Raji (cell line): ENCODE results near the gene ACSF3.

Experiments
- POLR2A ChIP-seq: IDR thresholded peaks from 2 replicates; pipeline ENCODE4 v1.6.1; 2011; ENCODE audit warnings: low read depth, low read length, control low read depth; ENCODE audit not compliant: insufficient read depth

ACSF3 gene

DNA sequence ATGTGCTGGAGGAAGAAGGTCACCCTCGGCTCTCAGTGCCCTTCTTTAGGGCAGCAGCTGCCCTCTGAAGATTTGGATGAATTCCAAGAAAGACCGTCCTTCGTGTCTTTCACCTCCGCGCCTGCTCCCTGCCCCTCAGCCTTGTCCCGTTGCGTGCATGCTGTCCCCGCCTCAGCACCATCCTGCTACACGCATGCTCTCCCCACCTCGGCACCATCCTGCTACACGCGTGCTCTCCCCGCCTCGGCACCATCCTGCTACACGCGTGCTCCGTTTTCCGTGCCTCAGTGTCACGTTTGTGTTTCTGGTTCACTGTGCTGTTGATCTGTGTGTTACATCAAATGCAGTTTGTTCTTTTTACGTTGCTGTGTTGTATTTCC is 13.5 kb downstream of the ACSF3 start:
- no peak for TF ChIP-seq POLR2A

DNA sequence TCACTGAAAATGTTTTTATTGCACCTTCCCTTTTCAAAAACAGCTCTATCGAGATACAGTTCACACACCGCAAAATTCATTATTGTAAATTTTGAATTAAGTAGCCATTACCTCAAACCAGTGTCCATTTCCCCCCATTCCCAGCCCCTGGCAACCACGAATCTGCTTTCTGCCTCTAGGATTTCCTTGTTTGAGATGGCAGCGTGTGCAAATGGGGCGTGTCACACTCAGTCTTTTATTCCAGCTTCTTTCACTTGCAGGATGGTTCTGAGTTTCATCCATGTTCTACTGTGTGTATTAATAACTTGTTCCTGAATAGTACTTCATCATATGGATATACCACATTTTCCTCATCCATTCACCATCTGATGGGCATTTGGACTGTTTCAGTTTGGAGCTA is 14.8 kb downstream of the ACSF3 start:
- no peak for TF ChIP-seq POLR2A

DNA sequence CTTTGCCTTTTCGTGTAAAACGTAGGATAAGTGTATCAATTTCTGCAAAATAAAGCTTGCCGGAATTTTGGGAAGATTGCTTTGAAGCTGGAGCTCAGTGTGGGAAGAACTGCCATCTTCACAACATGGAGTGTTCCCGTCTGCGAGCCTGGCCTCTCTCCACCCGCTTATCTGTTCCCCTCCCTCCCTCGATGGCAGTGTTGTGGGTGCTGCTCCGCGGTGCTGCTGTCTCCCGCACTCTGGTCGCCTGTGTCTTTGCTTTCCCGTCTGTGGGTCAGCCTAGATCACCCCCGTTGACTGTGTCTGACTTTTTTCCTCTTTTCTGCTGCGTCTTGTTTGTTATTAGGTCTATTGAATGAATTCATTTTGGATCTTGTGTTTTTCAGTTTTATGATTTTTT is 17.0 kb downstream of the ACSF3 start:
- TF ChIP-seq POLR2A, result no peak

DNA sequence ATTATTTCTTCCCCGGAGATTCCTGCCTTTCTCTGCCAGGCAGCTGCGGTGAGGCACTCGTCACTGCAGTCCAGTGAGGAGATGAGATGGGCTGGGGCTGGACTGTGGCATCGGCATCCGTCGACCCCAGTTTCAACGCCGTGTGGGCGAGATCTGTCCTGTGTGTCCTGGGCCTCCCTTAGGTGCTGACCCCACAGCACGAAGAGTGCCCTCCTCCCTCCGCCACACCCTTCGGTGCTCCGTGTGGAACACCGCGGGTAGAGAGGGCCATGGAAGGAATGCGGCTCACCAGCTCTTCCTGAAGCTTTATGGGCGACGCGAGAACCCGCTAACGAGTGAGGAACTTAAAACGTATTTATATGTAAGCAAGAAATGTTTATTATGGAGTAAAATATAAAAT is 17.6 kb downstream of the ACSF3 start:
- TF ChIP-seq POLR2A, result no peak

DNA sequence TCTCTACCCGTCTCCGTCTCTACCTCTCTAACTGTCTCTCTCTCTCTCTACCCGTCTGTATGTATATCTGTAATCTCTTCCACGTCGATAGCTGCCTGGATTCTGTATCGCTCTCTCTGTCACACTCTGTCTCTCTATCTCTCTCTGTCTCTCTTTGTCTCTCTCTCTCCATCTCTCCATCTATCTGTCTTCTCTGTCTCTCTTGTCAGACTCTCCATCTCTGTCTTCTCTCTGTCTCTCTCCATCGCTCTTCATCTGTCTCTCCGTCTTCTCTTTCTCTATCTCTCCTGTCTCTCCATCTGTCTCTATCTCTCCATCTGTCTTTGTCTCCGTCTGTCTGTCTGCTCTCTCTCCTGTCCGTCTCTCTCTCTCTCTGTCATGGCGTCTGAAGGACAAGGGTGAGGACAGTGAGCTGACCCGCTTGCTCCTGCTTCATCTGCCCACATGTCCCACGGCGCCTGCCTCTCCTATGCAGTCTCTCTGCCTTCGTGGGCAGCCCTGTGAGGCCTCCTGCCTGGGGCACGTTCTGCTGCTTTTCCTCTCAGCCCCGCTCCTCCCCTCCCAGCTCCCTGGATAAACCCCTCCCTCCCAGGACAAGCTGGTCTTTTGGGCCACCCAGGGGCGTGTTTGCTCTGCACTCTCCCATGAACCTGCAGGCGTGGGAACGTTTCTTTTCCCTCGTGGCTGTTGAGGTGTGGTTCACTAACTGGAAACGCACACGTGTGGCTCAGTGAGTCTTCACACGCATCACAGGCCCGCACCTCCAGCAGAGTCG is 18.9 kb downstream of the ACSF3 start:
- TF ChIP-seq POLR2A, result no peak

DNA sequence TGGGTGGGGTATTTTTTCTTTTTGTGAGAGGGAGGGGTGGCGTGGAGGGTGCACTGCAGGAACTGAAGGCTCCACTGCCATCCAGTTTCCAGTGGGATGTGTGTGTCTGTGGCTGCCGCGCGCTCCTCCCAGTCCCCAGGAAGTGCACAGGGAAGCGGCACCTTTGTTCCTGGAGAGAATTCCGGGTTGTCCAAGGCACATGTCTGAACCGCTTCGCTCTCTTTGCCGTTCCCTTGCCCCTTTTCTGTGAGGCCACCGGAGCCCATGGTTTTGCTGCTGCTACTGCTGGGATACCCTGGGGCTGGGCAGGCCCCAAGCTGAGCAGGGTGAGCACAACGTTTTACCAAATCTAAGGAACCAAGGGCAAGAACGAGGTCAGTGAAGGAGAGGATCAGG is 19.5 kb downstream of the ACSF3 start:
- TF ChIP-seq POLR2A, result no peak

DNA sequence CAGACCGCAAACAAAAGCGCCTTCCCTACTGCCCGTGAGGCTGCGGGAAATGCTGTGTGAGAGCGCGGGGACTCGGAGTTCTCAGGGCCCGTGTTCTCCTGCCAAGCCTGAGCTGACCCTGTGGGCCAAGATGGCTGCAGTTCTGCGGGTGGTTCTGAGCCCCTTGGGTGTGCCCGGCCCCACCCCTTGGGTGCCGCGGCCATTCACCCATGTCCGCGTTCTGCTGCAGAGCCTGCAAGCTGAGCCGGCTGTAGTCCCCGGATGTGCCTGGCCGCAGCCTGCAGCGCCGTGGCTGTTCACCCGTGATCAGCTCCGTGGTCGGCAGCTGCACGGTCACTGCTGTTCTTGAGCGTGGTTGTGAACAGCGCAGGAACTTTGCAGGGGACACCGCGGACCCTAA is 20.0 kb downstream of the ACSF3 start:
- TF ChIP-seq POLR2A, result no peak

DNA sequence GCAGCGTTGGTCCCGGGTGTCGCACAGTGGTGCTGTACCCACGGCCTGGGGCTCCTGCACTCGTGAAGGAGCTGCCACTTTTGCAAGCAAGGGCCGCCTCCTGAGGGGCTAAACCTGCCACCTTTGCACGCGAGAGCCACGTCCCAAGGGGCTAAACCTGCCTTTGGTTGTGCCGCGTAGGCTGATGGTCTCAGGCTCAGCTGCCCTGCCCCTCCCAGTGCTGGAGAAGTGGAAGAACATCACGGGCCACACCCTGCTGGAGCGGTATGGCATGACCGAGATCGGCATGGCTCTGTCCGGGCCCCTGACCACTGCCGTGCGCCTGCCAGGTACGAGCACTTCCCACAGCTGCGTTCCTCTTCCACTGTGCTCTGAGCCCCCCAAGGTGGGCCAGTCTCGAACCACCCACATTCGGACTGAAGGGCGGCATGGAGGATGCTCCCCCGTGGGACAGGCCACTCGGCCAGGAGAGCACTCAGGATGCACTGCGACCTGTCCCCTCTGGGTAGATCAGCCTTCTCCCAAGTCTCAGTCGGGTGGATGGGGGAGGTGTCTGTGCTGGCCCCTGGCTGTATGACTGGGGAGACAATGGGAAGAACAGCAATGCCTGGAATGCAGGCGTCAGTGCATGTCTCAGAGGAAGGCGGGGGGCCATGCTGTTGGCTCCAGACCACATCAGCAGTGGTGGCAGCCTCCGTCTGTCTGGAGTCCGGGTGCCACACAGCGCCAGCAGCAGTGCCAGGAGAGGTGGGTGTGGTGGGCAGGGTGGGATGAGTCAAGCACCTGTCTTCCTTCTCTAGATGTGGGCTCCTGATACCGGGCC is 20.7 kb downstream of the ACSF3 start:
- TF ChIP-seq POLR2A, result no peak

DNA sequence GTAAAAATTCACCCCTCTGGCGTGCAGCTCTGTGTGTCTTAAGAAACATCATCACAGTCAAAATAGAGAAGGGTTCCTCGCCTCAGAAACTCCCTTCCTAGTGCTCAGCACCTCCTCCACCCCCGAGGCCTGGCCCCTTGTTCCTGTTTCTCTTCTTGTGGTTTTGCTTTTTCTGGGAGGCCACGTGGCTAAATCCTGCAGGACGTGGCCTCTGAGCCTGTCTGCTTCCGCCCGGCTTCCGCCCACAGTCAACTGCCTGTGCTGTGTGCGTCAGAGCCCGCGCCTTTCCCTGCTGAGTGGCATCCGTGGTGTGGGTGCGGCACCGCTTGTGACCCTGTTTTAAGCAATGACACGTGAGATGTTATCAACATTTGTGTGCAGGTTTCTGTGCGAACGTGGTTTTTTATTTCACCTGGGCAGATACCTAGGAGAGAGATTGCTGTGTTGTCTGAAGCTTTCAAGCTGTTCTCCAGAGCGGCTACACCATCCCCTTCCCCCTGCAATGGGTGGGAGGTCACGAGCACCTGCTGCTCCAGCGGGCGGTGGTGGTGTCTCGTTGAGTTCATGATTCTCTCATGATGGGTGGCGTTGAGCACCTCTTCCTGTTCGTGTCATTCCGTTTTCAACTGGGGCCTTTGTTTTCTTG is 21.7 kb downstream of the ACSF3 start:
- no peak for TF ChIP-seq POLR2A

DNA sequence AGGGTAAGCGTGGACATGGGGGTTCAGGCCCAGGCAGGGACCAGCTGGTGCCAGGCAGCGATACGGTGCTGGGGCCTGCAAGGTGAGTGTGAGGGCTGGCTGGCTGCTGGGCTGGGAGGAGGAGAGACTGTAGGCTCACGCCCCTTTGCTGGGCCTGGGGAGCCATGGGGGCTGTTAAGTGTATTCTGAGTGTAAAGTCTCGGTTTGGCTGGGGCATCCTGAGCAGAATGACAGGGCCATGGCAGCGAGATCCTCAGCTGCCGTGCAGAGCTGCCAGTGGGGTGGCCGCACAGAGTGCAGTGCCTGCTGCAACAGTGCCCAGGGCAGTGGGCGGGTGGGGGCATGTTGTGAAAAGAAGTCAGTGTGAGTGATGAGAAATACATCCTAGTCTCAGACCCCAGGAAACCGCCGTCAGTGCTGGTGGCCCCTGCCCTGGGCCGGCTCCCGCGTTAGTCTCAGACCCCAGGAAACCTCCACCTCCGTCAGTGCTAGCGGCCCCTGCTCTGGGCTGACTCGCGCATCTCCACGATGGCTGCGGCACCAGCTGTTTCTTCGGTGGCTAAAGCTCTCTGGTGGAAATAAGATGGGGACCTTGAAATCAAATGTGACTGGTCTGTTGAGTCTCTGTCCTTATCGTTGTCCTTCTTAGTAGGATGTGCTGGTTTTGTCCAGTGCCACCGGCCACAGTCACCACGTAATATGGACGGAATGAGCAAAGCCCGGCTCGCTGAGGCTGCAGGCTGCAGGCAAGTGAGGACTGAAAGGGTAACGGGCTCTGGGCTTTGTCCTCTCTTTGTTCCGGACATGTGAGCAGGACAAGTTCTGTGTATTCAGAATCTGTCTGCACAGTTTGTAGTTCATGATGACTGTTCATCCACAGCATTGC is 22.9 kb downstream of the ACSF3 start:
- TF ChIP-seq POLR2A, result no peak

DNA sequence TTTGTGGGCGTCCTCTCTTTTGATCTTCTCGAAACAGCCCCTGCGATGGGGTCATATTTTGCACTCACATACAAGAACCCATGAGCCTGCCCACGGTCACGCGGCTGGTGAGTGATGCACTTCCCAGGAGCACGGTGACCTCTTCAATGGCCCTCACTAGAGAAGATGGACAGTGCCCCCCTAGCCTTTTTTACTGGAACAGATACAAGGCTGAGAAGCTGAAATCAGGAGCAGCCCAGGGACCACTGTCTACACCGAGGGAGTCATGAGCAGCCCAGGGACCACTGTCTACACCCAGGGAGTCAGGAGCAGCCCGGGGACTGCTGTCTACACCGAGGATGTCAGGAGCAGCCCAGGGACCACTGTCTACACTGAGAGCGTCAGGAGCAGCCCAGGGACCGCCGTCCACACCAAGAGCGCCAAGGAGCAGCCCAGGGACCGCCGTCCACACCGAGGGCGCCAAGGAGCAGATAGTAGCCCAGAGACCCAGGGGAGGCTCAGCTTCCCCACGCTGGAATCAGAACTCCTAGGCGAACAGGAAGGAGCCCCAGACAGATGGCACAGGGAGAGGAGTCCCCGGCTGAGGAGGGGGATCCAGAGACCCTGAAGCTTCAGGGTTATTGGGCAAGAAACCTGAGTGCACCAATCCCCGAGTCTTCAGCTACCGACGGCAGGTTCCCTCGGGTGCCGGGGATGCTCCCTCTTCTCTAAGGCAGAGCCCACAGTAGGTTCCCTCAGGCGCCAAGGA is 23.7 kb downstream of the ACSF3 start:
- TF ChIP-seq POLR2A, result no peak

DNA sequence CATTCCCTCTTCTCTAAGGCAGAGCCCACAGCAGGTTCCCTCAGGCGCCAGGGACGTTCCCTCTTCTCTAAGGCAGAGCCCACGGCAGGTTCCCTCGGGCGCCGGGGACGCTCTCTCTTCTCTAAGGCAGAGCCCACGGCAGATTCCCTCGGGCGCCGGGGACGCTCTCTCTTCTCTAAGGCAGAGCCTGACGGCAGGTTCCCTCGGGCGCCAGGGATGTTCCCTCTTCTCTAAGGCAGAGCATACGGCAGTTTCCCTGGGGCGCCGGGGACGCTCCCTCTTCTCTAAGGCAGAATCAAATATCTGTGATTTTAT is 24.3 kb downstream of the ACSF3 start:
- TF ChIP-seq POLR2A, result no peak

DNA sequence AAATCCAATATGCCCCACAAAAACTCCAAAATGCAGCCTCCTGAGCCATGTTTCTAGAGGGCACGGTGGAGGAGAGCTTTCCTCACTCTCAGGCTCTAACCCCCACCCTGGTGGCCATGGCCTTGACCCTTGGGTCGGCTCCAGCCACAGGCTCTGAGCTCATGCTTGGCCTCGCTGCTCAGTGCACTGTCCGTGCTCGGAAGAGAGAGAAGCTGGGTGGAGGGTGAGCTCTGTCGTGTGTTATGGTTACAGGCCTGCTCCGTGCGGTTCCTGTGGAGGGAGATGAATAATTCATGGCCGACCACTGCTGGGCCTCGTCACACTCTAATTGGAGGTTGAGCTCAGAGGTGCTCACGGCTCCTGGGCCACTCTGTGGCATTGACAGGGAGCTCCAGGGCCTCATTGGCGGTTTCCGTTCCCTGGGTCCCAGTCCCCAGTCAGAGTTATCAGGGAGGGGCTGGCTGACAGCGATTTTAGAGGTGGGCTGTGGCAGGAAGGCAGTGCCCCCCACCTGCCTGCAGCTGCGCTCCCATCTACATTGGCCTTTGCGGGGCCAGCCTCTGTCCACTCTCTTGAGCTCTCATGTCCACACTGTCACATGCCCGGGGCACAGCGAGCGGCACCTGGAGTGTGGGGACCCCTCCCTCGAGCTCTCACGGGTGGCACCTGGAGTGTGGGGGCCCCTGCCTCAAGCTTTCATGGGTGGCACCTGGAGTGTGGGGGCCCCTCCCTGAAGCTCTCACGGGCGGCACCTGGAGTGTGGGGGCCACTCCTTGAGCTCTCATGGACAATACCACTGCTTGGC is 24.9 kb downstream of the ACSF3 start:
- TF ChIP-seq POLR2A, result no peak

DNA sequence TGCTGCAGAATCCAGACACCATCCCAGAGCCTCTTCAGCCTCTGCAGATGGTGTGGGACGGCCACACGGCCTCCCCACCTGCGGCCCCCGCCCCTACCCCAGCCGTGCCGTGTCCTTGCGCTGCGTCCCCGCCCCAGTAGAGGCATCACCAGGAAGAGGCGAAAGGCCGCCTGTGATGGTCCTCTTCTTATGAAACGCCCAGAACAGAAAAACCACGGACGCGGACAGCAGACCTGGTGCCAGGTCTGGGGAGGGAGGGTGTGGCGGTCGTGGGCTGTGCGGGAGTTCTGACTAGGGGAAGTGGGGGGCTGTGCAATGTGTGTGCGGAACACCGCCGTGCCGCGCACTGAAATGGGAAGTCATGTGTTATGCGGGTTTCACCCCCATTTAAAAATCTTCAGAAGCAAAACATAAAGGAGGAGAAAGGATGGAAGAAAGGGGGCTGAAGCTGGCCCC is 25.5 kb downstream of the ACSF3 start:
- no peak for TF ChIP-seq POLR2A

DNA sequence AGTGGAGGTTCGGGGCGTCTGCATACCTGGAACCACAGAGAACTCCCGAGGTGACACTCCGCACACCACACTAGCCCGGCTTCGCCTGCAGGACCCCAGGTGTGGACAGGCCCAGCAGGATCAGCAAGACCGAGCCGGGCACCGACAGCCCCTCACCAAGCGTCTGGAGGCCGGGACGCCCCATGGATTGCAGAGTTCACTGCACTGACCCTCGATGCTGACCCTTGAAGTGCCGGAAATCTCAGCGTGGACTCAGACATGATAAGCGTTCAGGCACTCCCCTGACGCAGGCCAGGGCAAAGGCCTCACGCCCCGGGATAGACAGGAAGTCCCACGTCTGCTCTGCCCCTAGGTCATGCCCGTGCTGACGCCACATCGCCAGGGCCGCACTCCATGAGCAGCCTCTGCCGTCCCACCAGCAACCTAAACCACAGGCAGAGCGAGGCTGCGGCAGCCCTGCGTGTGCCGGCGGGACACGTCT is 26.0 kb downstream of the ACSF3 start:
- TF ChIP-seq POLR2A, result no peak
